SK-N-SH (cell line): Measurements from ENCODE around the gene FAM120B. TPM values are rescaled to one million over a fixed set of nuclear protein-coding genes. Genes with fewer than 3 reads are reported as not detected.

ENCODE experiments used
- CTCF ChIA-PET: fragments of 300-600, 350-600 bp; formaldehyde crosslinking; extraction: SDS; loops from one replicate; lab custom pipeline; 2021; lab: Yijun Ruan, JAX
- POLR2A ChIA-PET: fragments of 350-600 bp; sonication (Branson Sonifier 250); formaldehyde crosslinking; extraction: SDS; loops from one replicate; lab custom pipeline; 2020; ENCODE audit warnings: antibody characterized with exemption, inconsistent platforms; lab: Yijun Ruan, JAX
- DNase-seq: peaks from one replicate; pipeline ENCODE4 v3.0.0; 2012
- H2AFZ ChIP-seq: fragments of 200-600 bp; sonication (generic); 2 replicates; pipeline ENCODE4 v1.8.1; 2016; ENCODE audit warnings: antibody characterized with exemption, mild to moderate bottlenecking, low read depth
- H3F3A ChIP-seq: fragments of 200-600 bp; sonication (generic); replicated peaks from 2 replicates; pipeline ENCODE3; 2016; ENCODE audit warnings: antibody characterized with exemption, mild to moderate bottlenecking; ENCODE audit not compliant: insufficient read depth
- H3K27ac ChIP-seq, 2 experiments: fragments of 200-500 bp in 1 of 2; fragments of 200-600 bp in 1 of 2; sonication (Bioruptor generic) in 1 of 2; sonication (generic), shearing (Covaris generic) in 1 of 2; 2 replicates each; pipeline versions ENCODE4 v1.5.1 to v1.6.1; 2014 to 2016; ENCODE audit warnings: low read depth in 2 of 2, inconsistent platforms in 1 of 2, low read length in 1 of 2, mild to moderate bottlenecking in 1 of 2, mixed read lengths in 1 of 2
- H3K27me3 ChIP-seq: fragments of 200-600 bp; sonication (generic), shearing (Covaris generic); 2 replicates; pipeline ENCODE4 v1.6.1; 2016; ENCODE audit warnings: mixed run types; ENCODE audit not compliant: insufficient read depth
- H3K36me3 ChIP-seq, 2 experiments: fragments of 200-500 bp in 1 of 2; fragments of 200-600 bp in 1 of 2; sonication (Bioruptor generic) in 1 of 2; sonication (generic) in 1 of 2; replicated peaks in 1 of 2; 2 replicates each; pipeline versions ENCODE3 to v1.5.1; 2014 to 2016; ENCODE audit warnings: low read length in 1 of 2, mild to moderate bottlenecking in 1 of 2; ENCODE audit not compliant: insufficient read depth in 2 of 2, control insufficient read depth in 1 of 2
- H3K4me1 ChIP-seq, 2 experiments: fragments of 200-500 bp in 1 of 2; fragments of 200-600 bp in 1 of 2; sonication (Bioruptor generic) in 1 of 2; sonication (generic), shearing (Covaris generic) in 1 of 2; 2 replicates each; pipeline versions ENCODE4 v1.5.1 to v1.6.1; 2014 to 2016; ENCODE audit warnings: low read depth in 1 of 2, low read length in 1 of 2, mixed run types in 1 of 2; ENCODE audit not compliant: insufficient read depth in 2 of 2, control insufficient read depth in 1 of 2
- H3K4me2 ChIP-seq: fragments of 200-600 bp; sonication (generic), shearing (Covaris generic); 2 replicates; pipeline ENCODE4 v1.6.1; 2017; ENCODE audit warnings: mixed run types
- H3K4me3 ChIP-seq, 2 experiments: fragments of 200-500 bp in 1 of 2; fragments of 200-600 bp in 1 of 2; sonication (Bioruptor generic) in 1 of 2; sonication (generic), shearing (Covaris generic) in 1 of 2; 2 replicates each; pipeline versions ENCODE4 v1.5.1 to v1.8.1; 2014 to 2016; ENCODE audit warnings: low read depth in 2 of 2, inconsistent platforms in 1 of 2, low read length in 1 of 2, mild to moderate bottlenecking in 1 of 2, mixed read lengths in 1 of 2, moderate library complexity in 1 of 2
- H3K79me2 ChIP-seq: fragments of 200-600 bp; sonication (generic); 2 replicates; pipeline ENCODE4 v1.8.1; 2017; ENCODE audit warnings: mild to moderate bottlenecking; ENCODE audit not compliant: insufficient read depth
- H3K9ac ChIP-seq: fragments of 200-600 bp; sonication (generic); 2 replicates; pipeline ENCODE4 v1.6.1; 2017; ENCODE audit warnings: mixed run types
- H3K9me2 ChIP-seq: fragments of 200-600 bp; sonication (generic); 2 replicates; pipeline ENCODE4 v1.6.1; 2017; ENCODE audit warnings: mixed run types
- H3K9me3 ChIP-seq: fragments of 200-600 bp; sonication (generic); 2 replicates; pipeline ENCODE4 v1.6.1; 2017; ENCODE audit warnings: mixed run types, mild to moderate bottlenecking, moderate library complexity
- H4K20me1 ChIP-seq: fragments of 200-600 bp; sonication (generic); 2 replicates; pipeline ENCODE4 v1.6.1; 2017; ENCODE audit warnings: mild to moderate bottlenecking, mixed run types; ENCODE audit not compliant: insufficient read depth
- CHD2 ChIP-seq: fragments of 150-350 bp; IDR thresholded peaks from 2 replicates; pipeline ENCODE4 v1.6.1; 2018; ENCODE audit warnings: low read length; ENCODE audit not compliant: partially characterized antibody
- ELF1 ChIP-seq: IDR thresholded peaks from 2 replicates; pipeline ENCODE4 v1.4.0; 2012
- FOXJ3 ChIP-seq: sonication (generic); formaldehyde crosslinking; IDR thresholded peaks from 2 replicates; pipeline ENCODE4 v1.5.1; 2020; ENCODE audit warnings: mild to moderate bottlenecking, missing genetic modification reagents
- IRF3 ChIP-seq: fragments of 150-350 bp; IDR thresholded peaks from 2 replicates; pipeline ENCODE4 v1.6.1; 2016; ENCODE audit warnings: mild to moderate bottlenecking, low read depth, low read length
- JUND ChIP-seq: IDR thresholded peaks from 2 replicates; pipeline ENCODE4 v1.4.0; 2012
- MAX ChIP-seq: IDR thresholded peaks from 2 replicates; pipeline ENCODE4 v1.4.0; 2012; ENCODE audit warnings: low read depth
- MEF2A ChIP-seq: IDR thresholded peaks from 2 replicates; pipeline ENCODE4 v1.4.0; 2012; ENCODE audit warnings: low read depth, borderline replicate concordance
- NFIC ChIP-seq: IDR thresholded peaks from 2 replicates; pipeline ENCODE4 v1.4.0; 2012; ENCODE audit warnings: borderline replicate concordance
- NRF1 ChIP-seq: IDR thresholded peaks from 2 replicates; pipeline ENCODE4 v1.6.1; 2012; ENCODE audit warnings: low read depth, mild to moderate bottlenecking, low read length
- PBX3 ChIP-seq: IDR thresholded peaks from 2 replicates; pipeline ENCODE4; 2012
- POLR2AphosphoS5 ChIP-seq: IDR thresholded peaks from 2 replicates; pipeline ENCODE4 v1.6.1; 2012; ENCODE audit warnings: low read depth, low read length
- RCOR1 ChIP-seq: fragments of 150-350 bp; IDR thresholded peaks from 2 replicates; pipeline ENCODE4 v1.6.1; 2017; ENCODE audit warnings: antibody characterized with exemption, low read length
- REST ChIP-seq: IDR thresholded peaks from 2 replicates; pipeline ENCODE4 v1.6.1; 2012; ENCODE audit warnings: mild to moderate bottlenecking, low read depth, low read length, moderate library complexity
- SMC3 ChIP-seq: IDR thresholded peaks from 2 replicates; pipeline ENCODE4 v1.6.1; 2012; ENCODE audit warnings: low read depth, low read length, improper control_type of control experiment
- TCF12 ChIP-seq: IDR thresholded peaks from 2 replicates; pipeline ENCODE4 v1.4.0; 2012
- USF2 ChIP-seq: fragments of 150-350 bp; IDR thresholded peaks from 2 replicates; pipeline ENCODE4 v1.6.1; 2017; ENCODE audit warnings: antibody characterized with exemption, low read length, low read depth, borderline replicate concordance
- YY1 ChIP-seq: IDR thresholded peaks from 2 replicates; pipeline ENCODE4 v1.4.0; 2012; ENCODE audit warnings: low read depth, mild to moderate bottlenecking
- ZBTB33 ChIP-seq: IDR thresholded peaks from 2 replicates; pipeline ENCODE4 v1.4.0; 2012; ENCODE audit warnings: low read depth, borderline replicate concordance
- WGBS: methylation state at CpG from one replicate; pipeline ENCODE4 v1.1.6; 2017; ENCODE audit warnings: low lambda C conversion rate; 5-methylcytosine and 5-hydroxymethylcytosine counted together
- polyA plus RNA-seq, 3 experiments: library from polyadenylated mRNA; depleted of rRNA; stranded (reverse); fragments of >200 nt; gene quantifications; 2 replicates each; pipeline ENCODE4 v1.2.3, GENCODE V29; 2012

The FAM120B gene
- polyA plus RNA-seq, 1 of the 3 experiments (the other 2 are of a cell fraction), result 7.7 TPM

GRCh38 chr6:170383466-170384035 is 77.0 kb downstream of the FAM120B start (continued):
- TF ChIP-seq RCOR1, result no peak
- TF ChIP-seq IRF3, result no peak
- TF ChIP-seq JUND, result no peak
- TF ChIP-seq NRF1, result no peak

- no peaks in the 10 kb centered on the region for H3K9me3 ChIP-seq
- ChIA-PET POLR2A (no interaction called here), CTCF (interaction anchor here (1.0 to 2.1 kb wide), 3 partner anchors 14 to 554 kb away, joined by 3 to 9 read pairs (median 6); no protein-coding TSS in a partner anchor)
These were observed 78.9 kb downstream of the FAM120B start for GRCh38 chr6:170385506-170385905.

More at GRCh38 chr6:170385506-170385905, 78.9 kb downstream of the FAM120B start:
- no peak for TF ChIP-seq PBX3
- TF ChIP-seq YY1, result no peak
- TF ChIP-seq POLR2AphosphoS5, result no peak
- TF ChIP-seq MEF2A, result no peak
- no peak for TF ChIP-seq CHD2
- no peak for TF ChIP-seq NFIC
- no peak for TF ChIP-seq MAX
- no peak for TF ChIP-seq ZBTB33
- no peak for TF ChIP-seq FOXJ3 (CRISPR knock-in tag)
- no peak for TF ChIP-seq IRF3
- TF ChIP-seq ELF1, result no peak
- TF ChIP-seq TCF12, result no peak
- no peak for TF ChIP-seq RCOR1
- no peak for TF ChIP-seq SMC3
- TF ChIP-seq REST, result no peak
- TF ChIP-seq USF2, result no peak
- Histone ChIP-seq H3F3A (no peaks in the 10 kb centered on the region), H3K9ac (no peak overlapping the region), H3K4me2 (no peak overlapping the region), H3K4me3 (no peak overlapping the region), H3K79me2 (no peaks in the 10 kb centered on the region), H3K9me2 (no peaks in the 10 kb centered on the region), H4K20me1 (no peaks in the 10 kb centered on the region), H3K27ac (no peak overlapping the region), H3K36me3 (peaks cover 27 to 35% of the 10 kb centered on the region in 2 experiments), H3K4me1 (peaks cover 0 to 17% of the 10 kb centered on the region in 2 experiments; a peak in 3 of 4 replicates), H3K27me3 (no peaks in the 10 kb centered on the region), H2AFZ (no peak overlapping the region)
- 92% methylated on average over 5 of the region's 5 CpGs for WGBS
- DNase-seq, result no peak
